ENCODE measurements around the gene PYY.
"Not testable (repeated sequence)": the region's sequence is repeated elsewhere in the genome, so short reads cannot be mapped to it uniquely, and the experiment has no call there.

Gene PYY

DNA sequence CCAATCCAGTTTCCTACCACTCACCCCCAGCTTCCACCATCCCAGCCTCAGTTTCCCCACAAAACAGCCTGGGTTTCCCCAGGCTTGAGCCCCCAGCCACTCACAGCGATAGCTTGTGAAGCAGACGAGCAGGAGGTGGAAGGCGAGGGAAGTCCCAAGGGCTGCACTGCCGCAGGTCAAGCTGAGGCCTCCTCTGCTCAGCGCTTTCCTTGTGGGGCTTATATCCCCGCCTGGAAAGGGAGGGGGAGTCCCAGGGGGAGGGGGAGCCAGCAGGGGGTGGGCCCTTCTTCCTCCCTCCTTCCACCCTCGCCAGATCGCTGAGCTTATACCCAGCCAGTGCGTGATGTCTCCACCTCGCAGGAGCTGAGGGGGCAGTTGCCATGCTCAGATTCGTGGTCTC, at the start of gene PYY:
PYY (minus strand) TSS at position 195 of the 400 bp plus-strand sequence. CDS start 457 bp downstream, outside the sequence.
- no peak for DNase-seq

GRCh38 chr17:44002141-44002848, 48.6 kb upstream of the PYY start:
- DNase-seq: no peak

DNA sequence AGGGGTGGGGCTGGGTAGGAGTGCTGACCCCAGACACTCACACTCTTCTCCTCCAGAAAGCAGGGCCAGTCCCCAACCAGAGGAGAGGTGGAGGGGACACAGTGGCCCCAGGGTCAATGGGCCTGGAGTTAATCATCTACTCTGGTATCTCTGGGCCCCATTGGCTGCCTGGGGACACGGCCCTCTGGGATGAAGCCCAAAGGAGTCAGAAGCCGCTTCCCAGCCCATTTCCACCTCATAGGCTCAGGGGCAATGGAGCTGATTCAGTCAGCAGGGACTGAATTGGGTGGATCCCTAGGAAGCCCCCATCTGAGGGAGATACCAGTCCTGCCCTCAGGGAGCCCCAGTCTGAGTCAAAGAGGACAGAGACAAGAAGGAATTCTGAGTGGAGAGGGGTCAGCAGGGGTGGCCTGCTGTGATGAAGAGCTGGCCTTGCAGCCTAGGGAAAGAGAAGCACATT, 47.8 kb upstream of the PYY start:
- no peak for DNase-seq

- no peak for DNase-seq
These were observed 47.2 kb upstream of the PYY start for GRCh38 chr17:44000871-44001460.

DNA sequence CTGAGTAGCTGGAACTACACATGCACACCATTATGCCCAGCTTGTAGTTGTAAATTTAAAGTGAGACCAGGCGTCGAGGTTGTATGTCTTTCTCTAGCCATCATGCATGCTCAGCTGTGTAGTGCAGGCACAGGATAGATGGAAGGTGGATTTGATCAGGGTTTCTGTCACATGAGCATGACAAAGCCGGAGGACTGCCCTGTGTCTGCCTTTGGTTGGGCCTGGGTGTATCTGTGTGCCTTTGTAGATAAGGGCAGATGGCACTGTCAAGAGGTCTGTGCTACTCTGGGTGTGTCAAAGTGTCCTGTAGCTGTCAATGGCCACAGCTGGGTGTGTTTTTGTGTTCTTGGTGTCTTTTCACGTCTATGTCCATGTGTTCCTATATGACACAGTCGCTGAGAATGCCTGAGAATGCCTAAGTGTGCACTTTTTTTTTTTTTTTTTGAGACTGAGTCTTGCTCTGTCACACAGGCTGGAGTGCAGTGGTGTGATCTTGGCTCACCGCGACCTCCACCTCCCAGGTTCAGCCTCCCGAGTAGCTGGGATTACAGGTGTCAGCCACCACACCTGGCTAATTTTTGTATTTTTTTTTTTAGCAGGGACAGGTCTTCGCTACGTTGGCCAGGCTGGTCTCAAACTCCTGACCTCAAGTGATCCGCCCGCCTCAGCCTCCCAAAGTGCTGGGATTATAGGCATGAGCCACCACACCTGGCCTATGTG, 46.6 kb upstream of the PYY start:
- DNase-seq: no peak

GRCh38 chr17:43999024-43999423, 45.3 kb upstream of the PYY start:
- no peak for DNase-seq

DNA sequence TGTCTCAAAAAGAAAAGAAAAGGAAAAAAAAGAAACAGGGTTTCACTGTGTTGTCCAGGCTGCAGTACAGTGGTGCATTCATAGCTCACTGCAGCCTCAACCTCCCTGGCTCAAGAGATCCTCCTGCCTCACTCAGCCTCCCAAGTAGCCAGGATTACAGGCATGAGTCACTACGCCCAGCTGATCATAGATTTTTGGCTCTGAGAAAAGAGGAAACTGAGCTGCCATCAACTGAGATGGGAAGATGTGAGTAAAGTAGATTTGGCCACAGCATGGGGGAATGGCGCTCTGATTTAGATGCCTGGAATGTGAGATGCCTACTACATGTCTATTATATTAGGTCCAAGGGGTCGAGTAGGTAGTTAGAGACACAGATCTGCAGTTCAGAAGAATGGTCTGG, 44.8 kb upstream of the PYY start:
- no peak for DNase-seq

- DNase-seq: not testable (repeated sequence)
These were observed 43.4 kb upstream of the PYY start for GRCh38 chr17:43997180-43997579.

- no peak for DNase-seq
These were observed 41.4 kb upstream of the PYY start for GRCh38 chr17:43995150-43995471.

GRCh38 chr17:43994272-43995149, 40.8 kb upstream of the PYY start:
- DNase-seq: peak; percentile 47

DNA sequence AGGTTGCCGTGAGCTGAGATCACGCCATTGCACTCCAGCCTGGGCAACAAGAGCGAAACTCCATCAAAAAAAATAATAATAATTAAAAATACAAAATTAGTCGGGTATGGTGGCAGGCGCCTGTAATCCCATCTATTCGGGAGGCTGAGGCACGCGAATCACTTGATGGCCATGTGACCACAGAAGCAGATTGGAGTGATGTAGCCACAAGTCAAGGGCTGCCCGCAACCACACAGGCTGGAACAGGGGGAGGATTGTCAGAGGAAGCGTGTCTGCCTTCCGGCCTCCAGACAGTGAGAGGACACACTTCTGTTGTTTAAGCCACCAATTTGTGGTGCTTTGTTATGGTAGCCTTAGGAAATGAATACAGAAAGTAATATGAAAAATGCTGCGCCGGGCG, 38.9 kb upstream of the PYY start:
- DNase-seq: no peak

DNA sequence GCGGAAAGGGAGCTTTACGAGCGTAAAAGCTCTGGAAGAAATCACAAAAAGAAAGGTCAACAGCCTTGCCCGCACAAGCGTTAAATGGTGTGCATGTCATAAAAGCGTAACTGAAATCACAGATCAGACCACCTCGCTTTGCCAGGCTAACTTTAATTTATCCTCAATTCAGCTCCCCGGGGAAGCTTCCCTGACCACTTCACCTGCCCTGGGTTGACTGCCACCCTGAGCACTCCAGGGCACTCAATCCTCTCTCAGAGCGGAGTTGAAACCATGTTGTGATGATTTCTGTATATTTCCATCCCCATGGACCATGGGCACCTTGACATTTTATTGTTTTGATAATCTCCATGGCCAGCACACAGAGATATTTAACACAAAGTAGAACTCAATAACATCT, 34.6 kb upstream of the PYY start:
- no peak for DNase-seq

DNA sequence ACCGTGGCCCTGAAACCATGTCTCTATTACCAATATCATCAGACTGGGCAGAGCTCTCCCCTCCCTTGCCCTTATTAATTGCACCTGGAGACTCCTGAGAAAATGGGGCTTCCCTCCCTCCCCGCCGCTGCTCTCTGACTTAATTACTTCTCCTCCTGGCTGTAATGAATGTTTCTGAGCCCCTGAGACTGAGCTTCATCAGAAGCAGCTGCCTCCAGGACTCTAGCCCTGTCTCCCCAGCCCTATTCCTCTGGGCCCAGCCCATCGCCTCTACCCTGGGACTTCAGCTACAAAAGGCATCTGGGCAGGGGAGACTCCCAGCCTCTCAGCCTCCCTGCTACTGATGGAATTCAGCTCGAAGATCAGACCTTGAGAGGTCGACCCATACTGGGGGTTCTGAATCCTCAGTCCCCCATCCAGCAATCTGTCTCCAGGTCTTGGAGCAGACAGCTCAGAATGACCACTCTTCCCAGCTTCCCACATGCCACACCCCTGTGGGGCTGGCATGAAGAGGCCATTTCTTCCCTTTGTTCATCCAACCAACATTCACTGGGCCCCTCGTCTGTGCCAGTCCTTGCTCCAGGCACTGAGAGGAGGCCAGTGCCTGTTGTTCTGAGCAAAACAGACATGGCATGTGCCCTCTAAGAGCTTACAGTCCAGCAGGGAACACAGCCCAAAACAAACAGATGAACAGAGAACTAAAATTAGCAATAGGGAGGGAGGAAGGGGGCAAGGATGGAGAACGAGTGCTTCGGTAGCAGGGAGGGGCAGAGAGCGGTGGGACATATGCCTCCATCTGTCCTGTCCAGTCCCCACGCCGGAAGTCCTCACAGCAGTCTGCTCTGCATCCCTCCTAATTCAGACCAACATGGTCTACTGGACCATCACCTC, 33.6 kb upstream of the PYY start:
- no peak for DNase-seq

- no peak for DNase-seq
These were observed 32.7 kb upstream of the PYY start for GRCh38 chr17:43986225-43986981.

DNA sequence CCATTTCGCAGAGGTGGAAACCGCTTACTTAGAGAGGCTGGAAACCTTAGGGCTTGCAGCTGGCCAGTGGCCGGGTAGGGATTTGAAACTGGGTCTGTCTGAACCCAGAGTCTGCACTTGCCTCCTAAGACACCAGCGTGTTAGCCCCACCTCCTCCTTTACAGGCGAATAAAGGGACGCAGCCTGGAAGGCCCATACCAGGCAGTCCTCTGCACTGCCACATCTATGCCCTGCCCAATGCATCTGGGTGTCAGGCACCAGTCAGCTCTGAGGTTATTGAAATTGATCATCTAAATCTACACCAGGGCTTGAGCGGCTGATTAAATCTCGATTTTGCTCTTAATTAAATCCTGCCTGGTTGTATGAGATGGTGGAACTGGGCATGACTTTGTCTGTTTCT, 30.8 kb upstream of the PYY start:
- DNase-seq: no peak

DNA sequence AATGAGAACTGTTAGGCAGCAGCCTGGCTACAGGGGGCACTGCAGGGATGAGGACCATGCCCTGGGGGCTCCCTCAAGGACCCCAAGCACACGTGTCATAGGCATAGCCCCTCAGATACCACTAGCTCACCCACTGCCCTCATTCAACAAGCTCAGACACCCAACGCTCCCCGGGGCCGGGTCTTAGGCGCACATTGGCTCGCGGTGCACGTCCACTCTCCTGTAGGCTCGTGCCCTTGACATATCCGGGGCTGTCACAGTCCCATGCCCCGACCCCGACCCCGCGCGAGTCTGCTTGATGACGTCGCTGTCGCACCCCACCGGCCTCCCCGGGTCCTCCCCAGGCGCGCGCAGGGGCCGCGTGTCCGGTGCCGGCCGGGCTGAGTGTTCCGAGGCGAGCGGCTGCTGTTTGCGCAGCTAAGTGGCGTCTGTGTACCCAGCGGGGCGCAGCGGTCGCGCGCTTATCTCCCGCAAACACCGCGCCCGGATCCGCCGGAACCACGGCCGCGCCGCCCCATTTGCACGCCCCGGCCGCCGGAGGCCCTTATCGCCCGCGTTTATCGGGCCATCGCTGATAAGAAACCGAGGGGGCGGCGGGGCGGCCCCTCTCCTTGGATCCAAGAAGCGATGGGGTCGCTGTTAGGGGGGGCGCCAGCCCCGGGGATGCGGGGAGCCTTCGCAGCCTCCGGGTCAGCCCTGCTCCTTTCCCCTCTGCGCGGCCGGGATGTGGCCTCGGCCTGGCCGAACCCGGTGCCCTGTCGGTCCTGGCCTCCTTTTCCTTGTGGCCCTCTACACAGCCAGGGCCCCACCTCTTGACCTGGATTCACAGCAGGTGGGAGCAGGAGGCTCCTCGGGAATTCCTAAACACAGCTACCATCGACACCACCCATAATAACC, 30.0 kb upstream of the PYY start:
- no peak for DNase-seq

GRCh38 chr17:43983196-43983514, 29.4 kb upstream of the PYY start:
- DNase-seq: no peak

DNA sequence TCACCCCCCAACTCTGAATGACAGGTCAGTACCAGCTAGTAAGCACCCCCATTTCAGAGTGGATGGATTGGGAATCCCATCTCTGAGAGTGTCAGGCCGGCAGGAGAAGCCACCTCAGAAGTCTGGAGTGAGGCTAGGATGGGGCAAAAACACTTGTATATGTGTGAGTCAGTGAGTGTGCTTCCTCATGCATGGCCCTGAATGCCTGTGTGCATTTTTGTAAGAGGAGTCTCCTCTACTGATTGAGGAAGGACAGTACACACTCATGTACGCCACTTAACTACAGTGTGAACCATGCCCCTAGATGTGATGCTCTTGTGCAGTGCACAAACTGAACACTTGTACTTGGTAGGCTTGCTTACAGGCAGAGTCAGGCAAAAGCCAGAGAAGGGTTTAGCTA, 28.4 kb upstream of the PYY start:
- DNase-seq: no peak

DNA sequence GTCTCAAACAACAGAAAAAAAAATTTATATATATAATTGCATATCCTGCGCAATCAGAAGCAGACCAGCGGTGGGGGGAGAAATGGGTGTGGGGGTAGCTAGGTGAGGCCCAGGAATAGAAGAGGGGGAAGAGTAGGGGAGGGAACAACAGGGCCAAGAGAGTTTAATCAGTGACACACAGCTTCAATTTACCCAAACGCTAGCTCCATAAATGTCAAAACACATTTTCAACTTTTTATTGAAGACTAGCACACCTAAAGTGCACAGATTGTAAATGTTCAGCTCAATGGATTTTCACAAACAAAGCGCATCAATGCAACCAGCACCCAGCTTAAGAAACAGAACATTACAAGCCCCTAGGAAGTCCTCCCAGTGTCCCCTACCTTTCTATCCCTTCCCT, 25.9 kb upstream of the PYY start:
- DNase-seq: no peak

GRCh38 chr17:43979011-43979410, 25.3 kb upstream of the PYY start:
- DNase-seq: no peak

- no peak for DNase-seq
These were observed 24.3 kb upstream of the PYY start for GRCh38 chr17:43978078-43978477.

Data from activated T-cell treated with anti-CD3 and anti-CD28 coated beads for 4 hours (primary cell).